Measurements from ENCODE around the gene EIF5.

EIF5 gene

GRCh38 chr14:103311171-103311997 lies 22.7 kb upstream of the EIF5 start:
- H4K20me1 ChIP-seq (ENCODE audit: control insufficient read depth, insufficient read depth, low read depth, low read length): no peaks in the 10 kb centered on the region
- no peaks in the 10 kb centered on the region for H3K9me3 ChIP-seq (ENCODE audit: control insufficient read depth, insufficient read depth, low read length)
- H3K9me2 ChIP-seq (replicated peaks; ENCODE audit: control insufficient read depth, low read length): no peaks in the 10 kb centered on the region
- H3K4me2 ChIP-seq (ENCODE audit: low read length): no peak overlapping the region
- TF ChIP-seq EZH2phosphoT487 (IDR thresholded peaks at IDR 0.05; ENCODE audit: borderline replicate concordance, low read length) (no peak), CTCF (IDR thresholded peaks at IDR 0.05; ENCODE audit: low read depth, low read length, poor library complexity, severe bottlenecking) (no peak)
- no peak overlapping the region for H3K4me3 ChIP-seq (ENCODE audit: low read length)
- no peaks in the 10 kb centered on the region for H3K36me3 ChIP-seq (ENCODE audit: control insufficient read depth, low read length)
- H3K4me1 ChIP-seq (ENCODE audit: control insufficient read depth, low read length): no peaks in the 10 kb centered on the region
- no peak overlapping the region for H3K27ac ChIP-seq (ENCODE audit: low read depth, low read length)
- H3K79me2 ChIP-seq (ENCODE audit: control insufficient read depth, low read length): no peaks in the 10 kb centered on the region
- H3K27me3 ChIP-seq (ENCODE audit: control insufficient read depth, low read length): peaks cover 5% of the 10 kb centered on the region; the same call in 1 of the 2 replicates
- no peaks in the 10 kb centered on the region for H3F3A ChIP-seq (ENCODE audit: control insufficient read depth, insufficient read depth)

GRCh38 chr14:103312006-103312635 lies 21.9 kb upstream of the EIF5 start:
- no peaks in the 10 kb centered on the region for H3K9me3 ChIP-seq (ENCODE audit: control insufficient read depth, insufficient read depth, low read length)
- no peaks in the 10 kb centered on the region for H3F3A ChIP-seq (ENCODE audit: control insufficient read depth, insufficient read depth)
- H3K9me2 ChIP-seq (replicated peaks; ENCODE audit: control insufficient read depth, low read length): no peaks in the 10 kb centered on the region
- H3K27me3 ChIP-seq (ENCODE audit: control insufficient read depth, low read length): peaks cover 5% of the 10 kb centered on the region; the same call in 1 of the 2 replicates
- no peaks in the 10 kb centered on the region for H3K36me3 ChIP-seq (ENCODE audit: control insufficient read depth, low read length)
- H3K4me2 ChIP-seq (ENCODE audit: low read length): no peak overlapping the region
- no peaks in the 10 kb centered on the region for H4K20me1 ChIP-seq (ENCODE audit: control insufficient read depth, insufficient read depth, low read depth, low read length)
- no peaks in the 10 kb centered on the region for H3K4me1 ChIP-seq (ENCODE audit: control insufficient read depth, low read length)
- H3K4me3 ChIP-seq (ENCODE audit: low read length): no peak overlapping the region
- TF ChIP-seq EZH2phosphoT487 (IDR thresholded peaks at IDR 0.05; ENCODE audit: borderline replicate concordance, low read length): no peak
- TF ChIP-seq CTCF (IDR thresholded peaks at IDR 0.05; ENCODE audit: low read depth, low read length, poor library complexity, severe bottlenecking): no peak
- no peaks in the 10 kb centered on the region for H3K79me2 ChIP-seq (ENCODE audit: control insufficient read depth, low read length)
- H3K27ac ChIP-seq (ENCODE audit: low read depth, low read length): no peak overlapping the region

GRCh38 chr14:103313704-103314103 lies 20.3 kb upstream of the EIF5 start:
- Histone ChIP-seq H3K4me2 (ENCODE audit: low read length) (no peak overlapping the region), H4K20me1 (ENCODE audit: control insufficient read depth, insufficient read depth, low read depth, low read length) (no peaks in the 10 kb centered on the region), H3F3A (ENCODE audit: control insufficient read depth, insufficient read depth) (no peaks in the 10 kb centered on the region), H3K27ac (ENCODE audit: low read depth, low read length) (no peak overlapping the region), H3K9me3 (ENCODE audit: control insufficient read depth, insufficient read depth, low read length) (no peaks in the 10 kb centered on the region), H3K4me3 (ENCODE audit: low read length) (no peak overlapping the region), H3K27me3 (ENCODE audit: control insufficient read depth, low read length) (peaks cover 14% of the 10 kb centered on the region), H3K4me1 (ENCODE audit: control insufficient read depth, low read length) (no peaks in the 10 kb centered on the region), H3K79me2 (ENCODE audit: control insufficient read depth, low read length) (no peaks in the 10 kb centered on the region), H3K9me2 (replicated peaks; ENCODE audit: control insufficient read depth, low read length) (no peaks in the 10 kb centered on the region), H3K36me3 (ENCODE audit: control insufficient read depth, low read length) (no peaks in the 10 kb centered on the region)
- TF ChIP-seq CTCF (IDR thresholded peaks at IDR 0.05; ENCODE audit: low read depth, low read length, poor library complexity, severe bottlenecking): no peak
- no peak for TF ChIP-seq EZH2phosphoT487 (IDR thresholded peaks at IDR 0.05; ENCODE audit: borderline replicate concordance, low read length)
